HG02840 (cell line): Measurements from ENCODE around the gene SMARCC1.

Experiments
- ATAC-seq: cut with Tn5 transposase; IDR thresholded peaks from one replicate; pipeline ENCODE4 v1.9.1; 2021; ENCODE audit warnings: mild to moderate bottlenecking, moderate library complexity, moderate number of reproducible peaks; ENCODE audit not compliant: unreplicated experiment, low FRiP score

Gene SMARCC1

GRCh38 chr3:47712398-47712797, 69.3 kb downstream of the SMARCC1 start:
- ATAC-seq = no peak

GRCh38 chr3:47711596-47711995, 70.1 kb downstream of the SMARCC1 start:
- no peak for ATAC-seq

GRCh38 chr3:47705391-47705790, 76.3 kb downstream of the SMARCC1 start:
- ATAC-seq = no peak

- ATAC-seq = no peak
These were observed 77.5 kb downstream of the SMARCC1 start for GRCh38 chr3:47704237-47704612.

- ATAC-seq = no peak
These were observed 80.3 kb downstream of the SMARCC1 start for GRCh38 chr3:47701388-47701787.

GRCh38 chr3:47692158-47692557, 89.5 kb downstream of the SMARCC1 start:
- ATAC-seq = no peak

- ATAC-seq = no peak
These were observed 93.2 kb downstream of the SMARCC1 start for GRCh38 chr3:47688488-47688887.

- no peak for ATAC-seq
These were observed 96.7 kb downstream of the SMARCC1 start for GRCh38 chr3:47685037-47685436.

GRCh38 chr3:47681016-47681415, 100.7 kb downstream of the SMARCC1 start:
- ATAC-seq = no peak

- no peak for ATAC-seq
These were observed 103.0 kb downstream of the SMARCC1 start for GRCh38 chr3:47678446-47679338.

GRCh38 chr3:47669026-47669749, 112.5 kb downstream of the SMARCC1 start:
- no peak for ATAC-seq

- no peak for ATAC-seq
These were observed 115.6 kb downstream of the SMARCC1 start for GRCh38 chr3:47666118-47666517.

GRCh38 chr3:47664519-47664918, 117.2 kb downstream of the SMARCC1 start:
- no peak for ATAC-seq

- ATAC-seq = no peak
These were observed 118.0 kb downstream of the SMARCC1 start for GRCh38 chr3:47663630-47664240.

- no peak for ATAC-seq
These were observed 120.5 kb downstream of the SMARCC1 start for GRCh38 chr3:47661121-47661752.

- ATAC-seq = no peak
These were observed 123.2 kb downstream of the SMARCC1 start for GRCh38 chr3:47658444-47658843.

- no peak for ATAC-seq
These were observed 129.6 kb downstream of the SMARCC1 start for GRCh38 chr3:47652142-47652541.

- no peak for ATAC-seq
These were observed 131.4 kb downstream of the SMARCC1 start for GRCh38 chr3:47650294-47650693.

GRCh38 chr3:47647550-47647949, 134.1 kb downstream of the SMARCC1 start:
- no peak for ATAC-seq

- ATAC-seq = no peak
These were observed 135.3 kb downstream of the SMARCC1 start for GRCh38 chr3:47646362-47646761.

GRCh38 chr3:47645551-47645950, 136.1 kb downstream of the SMARCC1 start:
- ATAC-seq = no peak
